HG02571 (cell line): ENCODE results near the gene TEKT2.

ENCODE experiments used
- ATAC-seq: cut with Tn5 transposase; IDR thresholded peaks from one replicate; pipeline ENCODE4 v1.9.1; 2021; ENCODE audit warnings: mild to moderate bottlenecking, moderate library complexity; ENCODE audit not compliant: unreplicated experiment

TEKT2 gene

GRCh38 chr1:36086529-36087232, 2.8 kb downstream of the TEKT2 start:
- ATAC-seq, result no peak

- ATAC-seq, result no peak
These were observed 3.6 kb downstream of the TEKT2 start for GRCh38 chr1:36087233-36088123.

- ATAC-seq, result no peak
These were observed 4.3 kb downstream of the TEKT2 start for GRCh38 chr1:36088265-36088576.

- peak; percentile 76 for ATAC-seq
These were observed 4.9 kb downstream of the TEKT2 start, which contains the start of gene ADPRS for GRCh38 chr1:36088577-36089392. ADPRS (plus strand) TSS chr1:36088892; CDS start chr1:36088905, 13 bp downstream.

GRCh38 chr1:36089393-36090121, 5.7 kb downstream of the TEKT2 start:
- no peak for ATAC-seq

- no peak for ATAC-seq
These were observed 7.2 kb downstream of the TEKT2 start for GRCh38 chr1:36091141-36091540.

- ATAC-seq, result no peak
These were observed 7.8 kb downstream of the TEKT2 start for GRCh38 chr1:36091698-36092097.

GRCh38 chr1:36092166-36092797, 8.4 kb downstream of the TEKT2 start:
- no peak for ATAC-seq

GRCh38 chr1:36092798-36093185, 8.9 kb downstream of the TEKT2 start:
- ATAC-seq, result no peak

- ATAC-seq, result no peak
These were observed 9.3 kb downstream of the TEKT2 start for GRCh38 chr1:36093226-36093625.

GRCh38 chr1:36093929-36094328, 10.0 kb downstream of the TEKT2 start:
- ATAC-seq, result no peak

GRCh38 chr1:36094621-36095061, 10.7 kb downstream of the TEKT2 start:
- no peak for ATAC-seq

- no peak for ATAC-seq
These were observed 12.0 kb downstream of the TEKT2 start for GRCh38 chr1:36095760-36096405.

GRCh38 chr1:36096500-36097432, 12.9 kb downstream of the TEKT2 start:
- no peak for ATAC-seq

GRCh38 chr1:36097693-36098585, 14.0 kb downstream of the TEKT2 start:
- no peak for ATAC-seq

GRCh38 chr1:36098650-36099365, 14.9 kb downstream of the TEKT2 start:
- ATAC-seq, result no peak
